ENCODE data around the gene RNF121. TPM values are rescaled to one million over a fixed set of nuclear protein-coding genes. Genes with fewer than 3 reads are reported as not detected.

RNF121 gene
- 23.2 and 25.1 TPM in 2 replicates for total RNA-seq

GRCh38 chr11:71928737-71929443, at the start of gene RNF121:
TSS of gene RNF121 (plus strand) at chr11:71929046. CDS start at chr11:71929062, 16 bp downstream.

GRCh38 chr11:71927820-71928736, 768 bp upstream of the RNF121 start, which contains the start of gene XNDC1N:
TSS of gene XNDC1N (minus strand) at chr11:71928594. CDS start at chr11:71923353, 5,241 bp downstream.

DNA sequence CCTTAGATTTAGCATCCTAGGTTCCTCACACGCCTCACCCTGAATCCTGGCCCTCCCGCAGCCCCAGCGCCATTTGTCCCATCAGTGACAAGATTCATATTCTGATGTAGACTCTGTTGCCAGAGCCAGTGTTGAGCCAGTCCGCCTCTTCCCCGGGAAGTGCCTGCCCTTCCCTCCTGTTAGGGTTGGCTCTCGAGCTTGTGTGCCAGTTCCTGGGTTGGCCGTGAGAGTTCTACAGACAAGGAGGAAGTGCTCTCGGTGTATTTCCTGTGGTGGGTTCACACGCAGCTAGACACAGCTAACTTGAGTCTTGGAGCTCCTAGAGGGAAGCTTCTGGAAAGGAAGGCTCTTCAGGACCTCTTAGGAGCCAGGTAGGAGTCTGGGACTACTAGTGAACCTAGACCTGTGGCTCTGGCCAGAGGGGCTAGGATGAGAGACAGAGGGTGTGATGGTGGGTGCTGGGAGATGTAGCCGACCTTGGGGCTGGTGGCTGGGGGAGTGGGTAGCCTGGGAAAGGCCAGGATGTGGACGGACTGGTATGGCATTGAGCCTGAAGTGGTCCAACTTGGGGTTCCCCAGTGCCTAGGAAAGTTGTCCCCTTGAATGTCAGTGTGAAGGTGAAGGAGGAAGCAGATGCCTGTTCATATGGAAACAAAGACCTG, 69.9 kb downstream of the RNF121 start, which contains the start of gene IL18BP:
Gene IL18BP, plus strand, starts transcription at position 261 of the 662 bp plus-strand sequence. CDS start 1,076 bp downstream, outside the sequence.

Other genes with a start within 250 kb of the RNF121 start
- gene DEFB108B, start 95.8 kb upstream of the RNF121 start, total RNA-seq = not detected in 2 replicates
- gene DEFB131B, start 50.6 kb upstream of the RNF121 start, total RNA-seq = not detected in 2 replicates
- 6.1 and 6.8 TPM in 2 replicates for gene XNDC1N, start 452 bp upstream of the RNF121 start, total RNA-seq
- 2.8 and 5.6 TPM in 2 replicates for gene IL18BP, start 69.9 kb downstream of the RNF121 start, total RNA-seq
- 189 and 190 TPM in 2 replicates for gene NUMA1, start 151.5 kb downstream of the RNF121 start, total RNA-seq
- 4.2 and 5.4 TPM in 2 replicates for gene LRRC51, start 151.8 kb downstream of the RNF121 start, total RNA-seq
- 87.4 and 99.0 TPM in 2 replicates for gene LAMTOR1, start 174.3 kb downstream of the RNF121 start, total RNA-seq
- gene TOMT, start 176.9 kb downstream of the RNF121 start, total RNA-seq = not detected in 2 replicates
- gene ANAPC15, start 183.6 kb downstream of the RNF121 start, total RNA-seq = 21.0 and 23.5 TPM in 2 replicates
- gene FOLR3, start 206.7 kb downstream of the RNF121 start, total RNA-seq = 0.78 and 1.1 TPM in 2 replicates